Activated naive CD4-positive, alpha-beta T cell treated with anti-CD3 and anti-CD28 coated beads, Interleukin-2, amount 50 U/mL, for 72 hours (primary cell): ENCODE results near the gene PFDN4. TPM values are rescaled to one million over a fixed set of nuclear protein-coding genes. Genes with fewer than 3 reads are reported as not detected.
A peak's percentile ranks its signal among the peaks of the same experiment; 100 is the strongest.

Experiments
- ATAC-seq, 2 donors: fragments of 150-1000 bp; cut with Tn5 transposase; 2 replicates each; pipeline ENCODE4 v1.10.0; 2021; ENCODE audit warnings: mild to moderate bottlenecking in 2 of 2, moderate library complexity in 2 of 2
- DNase-seq, 2 donors: peaks; one replicate each; pipeline ENCODE4 v3.0.0; 2021 to 2022; ENCODE audit warnings: low spot score in 2 of 2
- H3K27ac Mint-ChIP-seq, 2 donors: one replicate each; pipeline ENCODE4 v1.8.0; 2022; ENCODE audit warnings: mild to moderate bottlenecking in 2 of 2, mixed read lengths in 2 of 2
- H3K36me3 Mint-ChIP-seq, 2 donors: one replicate each; pipeline ENCODE4 v1.8.0; 2022; ENCODE audit warnings: mixed read lengths in 2 of 2
- H3K9me3 Mint-ChIP-seq, 2 donors: one replicate each; pipeline ENCODE4 v1.8.0; 2022; ENCODE audit warnings: mixed read lengths in 2 of 2
- total RNA-seq, 2 donors: library from RNA; stranded (reverse); gene quantifications; one replicate each; pipeline ENCODE4 v1.2.3, GENCODE V29; 2022

The PFDN4 gene
- total RNA-seq, 2 donors from 2014 or later: 52.0 to 62.1 TPM

- peak; percentile 71 to 80 for ATAC-seq
- H3K27ac Mint-ChIP-seq: no peak overlapping the region
- no peak for DNase-seq
- H3K9me3 Mint-ChIP-seq: peaks cover 0 to 1% of the 10 kb centered on the region in 2 donors
- peaks cover 0 to 8% of the 10 kb centered on the region in 2 donors for H3K36me3 Mint-ChIP-seq
Observed at GRCh38 chr20:54267483-54268003, 59.7 kb downstream of the PFDN4 start.

- Mint-ChIP-seq H3K9me3 (peaks cover 0 to 8% of the 10 kb centered on the region in 2 donors), H3K36me3 (peaks cover 0 to 17% of the 10 kb centered on the region in 2 donors), H3K27ac (no peak overlapping the region)
- DNase-seq (no peak), ATAC-seq (no peak)
Observed at GRCh38 chr20:54268941-54269340, 61.1 kb downstream of the PFDN4 start.

Other genes with a start within 250 kb of the PFDN4 start
- not detected for gene BCAS1, start 137.5 kb upstream of the PFDN4 start, total RNA-seq
- not detected for gene CYP24A1, start 34.1 kb upstream of the PFDN4 start, total RNA-seq